GM10266 (cell line): ENCODE data around the gene SOX12.
A peak's percentile ranks its signal among the peaks of the same experiment; 100 is the strongest.

Source experiments
- DNase-seq: peaks from one replicate; pipeline ENCODE4 v3.0.0; 2012; ENCODE audit errors: extremely low spot score
- TF ChIP-seq, protein P1 (sequence below): IDR thresholded peaks from 2 replicates; pipeline ENCODE4 v1.5.1; 2012; ENCODE audit warnings: mild to moderate bottlenecking, low read depth; ENCODE audit not compliant: control insufficient read depth, insufficient read depth; ENCODE audit errors: missing control alignments

Gene SOX12

DNA sequence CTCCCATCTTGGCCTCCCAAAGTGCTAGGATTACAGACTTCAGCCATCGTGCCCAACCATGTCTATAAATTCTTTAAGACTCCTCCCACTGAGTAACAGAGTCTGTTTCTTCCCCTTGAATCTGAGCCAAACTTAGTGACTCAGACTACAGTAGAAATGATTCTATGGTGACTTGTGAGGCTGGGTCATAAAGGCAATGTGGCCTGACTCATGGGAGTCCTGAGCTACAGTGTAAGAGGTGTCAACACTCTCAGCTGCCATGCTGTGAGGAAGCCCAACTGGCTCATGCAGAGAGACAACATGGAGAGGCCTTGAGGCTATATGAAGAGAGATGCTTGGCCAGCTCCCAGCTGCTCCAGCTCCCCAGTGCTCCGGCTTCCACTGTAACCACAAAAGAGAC lies 16.3 kb downstream of the SOX12 start:
- TF ChIP-seq, protein P1, sequence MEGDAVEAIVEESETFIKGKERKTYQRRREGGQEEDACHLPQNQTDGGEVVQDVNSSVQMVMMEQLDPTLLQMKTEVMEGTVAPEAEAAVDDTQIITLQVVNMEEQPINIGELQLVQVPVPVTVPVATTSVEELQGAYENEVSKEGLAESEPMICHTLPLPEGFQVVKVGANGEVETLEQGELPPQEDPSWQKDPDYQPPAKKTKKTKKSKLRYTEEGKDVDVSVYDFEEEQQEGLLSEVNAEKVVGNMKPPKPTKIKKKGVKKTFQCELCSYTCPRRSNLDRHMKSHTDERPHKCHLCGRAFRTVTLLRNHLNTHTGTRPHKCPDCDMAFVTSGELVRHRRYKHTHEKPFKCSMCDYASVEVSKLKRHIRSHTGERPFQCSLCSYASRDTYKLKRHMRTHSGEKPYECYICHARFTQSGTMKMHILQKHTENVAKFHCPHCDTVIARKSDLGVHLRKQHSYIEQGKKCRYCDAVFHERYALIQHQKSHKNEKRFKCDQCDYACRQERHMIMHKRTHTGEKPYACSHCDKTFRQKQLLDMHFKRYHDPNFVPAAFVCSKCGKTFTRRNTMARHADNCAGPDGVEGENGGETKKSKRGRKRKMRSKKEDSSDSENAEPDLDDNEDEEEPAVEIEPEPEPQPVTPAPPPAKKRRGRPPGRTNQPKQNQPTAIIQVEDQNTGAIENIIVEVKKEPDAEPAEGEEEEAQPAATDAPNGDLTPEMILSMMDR, result no peak
- no peak for DNase-seq

DNA sequence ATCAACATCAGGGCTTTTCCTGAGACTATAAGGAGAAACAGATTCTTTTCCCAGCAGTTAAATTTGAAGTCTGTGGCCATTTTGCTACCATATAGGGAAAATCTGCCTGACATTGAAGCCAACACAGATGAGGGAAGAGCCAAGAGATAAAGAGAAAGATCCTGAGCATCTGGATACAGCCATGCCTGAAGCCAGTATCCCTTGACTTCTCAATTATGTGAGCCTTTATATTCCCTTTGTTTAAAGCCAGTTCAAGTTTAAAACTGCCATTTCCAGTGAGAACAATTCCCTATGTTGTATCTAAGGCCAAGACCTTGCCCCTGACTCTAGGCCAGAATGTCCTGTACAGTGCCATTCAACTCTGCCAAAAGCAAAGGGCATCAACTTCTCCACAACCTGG lies 17.8 kb downstream of the SOX12 start:
- TF ChIP-seq, protein P1, result no peak
- no peak for DNase-seq

DNA sequence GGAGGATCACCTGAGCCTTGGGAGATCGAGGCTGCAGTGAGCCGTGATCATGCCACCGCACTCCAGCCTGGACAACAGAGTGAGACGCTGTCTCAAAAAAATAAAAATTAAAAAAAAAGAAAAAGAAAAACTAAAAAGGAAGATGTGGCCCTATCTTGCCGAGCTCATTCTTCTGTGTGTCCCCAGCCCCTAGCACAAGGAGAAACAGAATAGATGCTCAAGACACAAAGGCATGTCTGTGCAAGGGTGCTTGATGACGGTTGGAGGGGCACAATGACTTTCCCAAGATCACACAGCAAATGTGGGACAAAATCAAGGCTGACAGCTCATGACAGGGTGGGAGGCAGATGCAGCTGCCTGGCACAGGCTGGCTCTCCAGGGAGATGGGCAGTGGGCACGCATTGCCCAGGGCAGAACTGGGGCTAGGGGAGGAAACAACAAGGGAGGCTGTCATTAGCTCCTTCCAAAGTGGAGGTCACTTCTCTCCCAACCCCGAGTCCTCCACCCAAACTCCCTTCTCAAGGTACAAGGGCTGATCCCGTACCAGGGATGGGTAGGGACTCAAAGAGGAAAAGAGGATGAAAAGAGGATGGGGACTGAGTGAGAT lies 20.8 kb downstream of the SOX12 start:
- TF ChIP-seq, protein P1, result no peak
- DNase-seq, result no peak

DNA sequence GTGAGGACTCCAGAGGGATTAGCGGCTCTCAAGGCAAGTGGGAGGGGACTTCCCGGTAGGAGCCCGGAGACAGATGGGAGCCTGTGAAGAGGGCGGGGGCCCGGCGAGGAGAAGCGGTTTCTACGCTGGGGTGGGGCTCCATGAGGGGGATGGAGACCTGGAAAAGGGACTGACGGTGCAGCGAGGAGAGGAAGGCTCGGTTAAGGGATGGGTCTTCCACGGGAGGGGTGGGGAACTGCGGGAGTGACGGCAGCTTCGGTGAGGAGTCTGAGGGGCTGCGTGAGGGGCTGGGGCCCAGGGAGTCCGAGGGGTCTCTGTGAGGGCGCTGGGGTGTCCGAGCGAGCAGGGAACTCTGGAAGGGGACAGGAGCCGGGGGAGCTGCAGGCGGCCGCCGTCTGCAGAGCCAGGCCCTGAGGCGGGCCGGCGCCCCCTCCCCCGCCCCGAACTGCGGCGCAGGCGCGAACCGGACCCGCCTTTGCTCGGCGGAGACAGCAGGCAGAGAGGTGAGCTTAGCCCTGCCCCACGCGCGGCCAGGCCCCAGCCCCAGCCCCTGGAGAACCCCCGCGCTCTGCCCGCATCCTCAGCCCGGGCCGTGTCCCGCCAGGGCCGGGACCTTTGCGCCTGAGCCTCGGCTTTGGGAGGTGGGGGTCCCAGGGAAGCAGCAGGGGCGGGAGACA lies 21.4 kb downstream of the SOX12 start, which contains the start of gene NRSN2:
TSS of gene NRSN2 (plus strand) at position 472 of the 677 bp plus-strand sequence. CDS start 2,533 bp downstream, outside the sequence.
- TF ChIP-seq, protein P1, result no peak
- DNase-seq, result peak; percentile 87

DNA sequence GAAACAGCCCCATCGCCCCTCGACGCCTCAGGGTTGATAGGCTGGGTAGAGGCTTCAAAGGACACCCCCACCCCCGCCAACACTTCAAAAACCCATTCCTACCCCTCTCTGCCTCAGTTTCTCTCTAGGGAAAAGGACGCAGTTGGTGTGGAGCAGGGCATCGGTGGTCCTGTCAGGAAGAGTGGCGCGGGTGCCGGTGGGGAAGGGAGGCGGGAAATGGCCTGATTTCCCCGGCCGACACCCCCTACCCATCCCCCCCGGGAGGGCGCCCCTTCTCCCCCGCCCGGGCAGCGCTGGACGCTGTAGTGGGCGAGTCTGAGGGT lies 21.9 kb downstream of the SOX12 start:
- no peak for DNase-seq
- TF ChIP-seq, protein P1, result no peak

DNA sequence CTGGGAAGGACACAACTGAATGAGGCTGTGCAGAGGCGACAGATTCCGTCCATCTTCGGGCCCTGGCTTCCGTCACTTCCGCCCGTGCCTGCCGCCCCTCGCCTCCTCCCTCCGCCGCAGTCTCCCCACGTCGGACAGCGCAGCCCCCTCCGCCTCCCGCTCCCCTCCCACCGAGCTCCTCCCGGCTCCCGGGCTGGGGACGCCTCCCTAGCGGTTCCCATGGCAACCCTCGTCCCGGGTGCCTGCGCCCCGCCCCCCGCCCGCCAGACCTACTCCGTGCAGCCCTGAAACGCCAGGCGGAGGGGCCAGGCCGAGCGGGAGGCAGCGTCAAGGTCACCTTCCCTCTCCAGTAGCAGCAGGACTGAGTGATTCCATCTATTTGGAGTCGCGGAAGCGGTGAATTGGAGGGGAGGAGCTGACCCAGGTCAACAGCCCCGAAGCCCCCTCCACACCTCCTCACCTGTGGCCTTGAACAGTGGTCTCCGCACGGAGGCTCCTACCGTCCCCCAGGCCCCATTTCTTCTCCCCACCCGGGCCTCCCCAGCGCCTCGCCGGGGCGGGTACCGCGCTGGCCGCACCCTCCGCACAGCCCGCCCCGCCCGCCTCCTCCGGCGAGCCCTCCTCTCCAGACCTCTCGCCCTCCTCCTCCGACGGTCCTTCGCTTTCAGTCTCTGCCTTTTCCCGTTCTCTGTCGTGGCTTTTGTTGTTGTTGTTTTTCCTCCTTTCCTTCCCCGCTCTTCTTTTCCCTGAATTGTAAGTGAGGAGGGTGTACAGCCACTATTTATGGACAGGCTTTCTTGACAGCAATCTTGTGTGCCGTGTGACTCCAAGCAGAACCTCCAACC lies 22.5 kb downstream of the SOX12 start:
- TF ChIP-seq, protein P1, result no peak

More for the DNA sequence above, 22.5 kb downstream of the SOX12 start:
- peak; percentile 98 for DNase-seq
